Duodenal mucosa (tissue), 2 donors: ENCODE measurements around the gene PAQR6.

Source experiments
- H3K27ac ChIP-seq: one replicate; pipeline ENCODE4 v1.7.0; 2013; ENCODE audit warnings: low read depth, low read length
- H3K27me3 ChIP-seq, 2 donors: one replicate each; pipeline ENCODE4 v1.7.0; 2013; ENCODE audit warnings: low read length in 2 of 2, control low read depth in 1 of 2; ENCODE audit not compliant: insufficient read depth in 2 of 2, control insufficient read depth in 1 of 2
- H3K36me3 ChIP-seq, 2 donors: one replicate each; pipeline ENCODE4 v1.7.0; 2013; ENCODE audit warnings: low read length in 2 of 2, control low read depth in 1 of 2; ENCODE audit not compliant: insufficient read depth in 2 of 2, control insufficient read depth in 1 of 2
- H3K4me1 ChIP-seq, 2 donors: one replicate each; pipeline ENCODE4 v1.7.0; 2013; ENCODE audit warnings: low read length in 2 of 2, control low read depth in 1 of 2; ENCODE audit not compliant: insufficient read depth in 2 of 2, control insufficient read depth in 1 of 2
- H3K4me3 ChIP-seq, 2 donors: one replicate each; pipeline ENCODE4 v1.7.0; 2013; ENCODE audit warnings: low read length in 2 of 2, low read depth in 1 of 2
- H3K9ac ChIP-seq, 2 donors: one replicate each; pipeline ENCODE4 v1.7.0; 2013; ENCODE audit warnings: low read length in 2 of 2, low read depth in 1 of 2
- H3K9me3 ChIP-seq, 2 donors: one replicate each; pipeline ENCODE4 v1.7.0; 2013; ENCODE audit warnings: low read length in 2 of 2, control low read depth in 1 of 2; ENCODE audit not compliant: control insufficient read depth in 1 of 2

PAQR6 gene

GRCh38 chr1:156248323-156248683 lies 447 bp upstream of the PAQR6 start:
- peaks cover 18 to 28% of the 10 kb centered on the region in 2 donors for H3K27me3 ChIP-seq
- peaks cover 33 to 41% of the 10 kb centered on the region in 2 donors for H3K36me3 ChIP-seq
- peaks cover 7 to 25% of the 10 kb centered on the region in 2 donors for H3K4me1 ChIP-seq
- no peak overlapping the region for H3K27ac ChIP-seq
- H3K4me3 ChIP-seq = no peak overlapping the region
- H3K9ac ChIP-seq = no peak overlapping the region
- H3K9me3 ChIP-seq = no peaks in the 10 kb centered on the region

GRCh38 chr1:156246781-156247459 lies 936 bp downstream of the PAQR6 start:
- Histone ChIP-seq H3K27me3 (peaks cover 18 to 28% of the 10 kb centered on the region in 2 donors), H3K36me3 (peaks cover 19 to 27% of the 10 kb centered on the region in 2 donors), H3K4me3 (no peak overlapping the region), H3K9me3 (no peaks in the 10 kb centered on the region), H3K4me1 (peaks cover 7 to 25% of the 10 kb centered on the region in 2 donors), H3K9ac (no peak overlapping the region), H3K27ac (no peak overlapping the region)

GRCh38 chr1:156246241-156246780 lies 1.5 kb downstream of the PAQR6 start:
- Histone ChIP-seq H3K36me3 (peaks cover 13 to 22% of the 10 kb centered on the region in 2 donors), H3K27ac (no peak overlapping the region), H3K4me1 (peaks cover 7 to 25% of the 10 kb centered on the region in 2 donors), H3K4me3 (peak overlapping the region; percentile 62 to 65), H3K27me3 (peaks cover 18 to 28% of the 10 kb centered on the region in 2 donors), H3K9me3 (no peaks in the 10 kb centered on the region), H3K9ac (peak overlapping the region in 1 of 2 donors; percentile 32)

- Histone ChIP-seq H3K4me1 (peaks cover 7 to 25% of the 10 kb centered on the region in 2 donors), H3K9ac (peak overlapping the region; percentile 19 to 43), H3K27me3 (peaks cover 18 to 28% of the 10 kb centered on the region in 2 donors), H3K4me3 (peak overlapping the region; percentile 62 to 65), H3K27ac (no peak overlapping the region), H3K36me3 (peaks cover 7 to 21% of the 10 kb centered on the region in 2 donors), H3K9me3 (no peaks in the 10 kb centered on the region)
Observed at GRCh38 chr1:156245451-156246232, 2.2 kb downstream of the PAQR6 start.

GRCh38 chr1:156244712-156245111 lies 3.1 kb downstream of the PAQR6 start:
- H3K27me3 ChIP-seq = peaks cover 18 to 28% of the 10 kb centered on the region in 2 donors
- peak overlapping the region in 1 of 2 donors; percentile 65 for H3K4me3 ChIP-seq
- H3K27ac ChIP-seq = no peak overlapping the region
- H3K4me1 ChIP-seq = peaks cover 7 to 25% of the 10 kb centered on the region in 2 donors
- H3K9me3 ChIP-seq = no peaks in the 10 kb centered on the region
- H3K36me3 ChIP-seq = peaks cover 4 to 17% of the 10 kb centered on the region in 2 donors
- no peak overlapping the region for H3K9ac ChIP-seq

- Histone ChIP-seq H3K27ac (no peak overlapping the region), H3K9ac (no peak overlapping the region), H3K4me1 (peaks cover 7 to 25% of the 10 kb centered on the region in 2 donors), H3K4me3 (no peak overlapping the region), H3K9me3 (no peaks in the 10 kb centered on the region), H3K36me3 (peaks cover 8 to 18% of the 10 kb centered on the region in 2 donors), H3K27me3 (peaks cover 18 to 28% of the 10 kb centered on the region in 2 donors)
Observed at GRCh38 chr1:156244126-156244525, 3.7 kb downstream of the PAQR6 start.

GRCh38 chr1:156242738-156243137 lies 5.1 kb downstream of the PAQR6 start:
- Histone ChIP-seq H3K27me3 (peaks cover 18 to 28% of the 10 kb centered on the region in 2 donors), H3K27ac (no peak overlapping the region), H3K4me1 (peaks cover 7 to 25% of the 10 kb centered on the region in 2 donors), H3K9me3 (no peaks in the 10 kb centered on the region), H3K4me3 (no peak overlapping the region), H3K36me3 (peaks cover 8 to 32% of the 10 kb centered on the region in 2 donors), H3K9ac (no peak overlapping the region)

GRCh38 chr1:156241926-156242325 lies 5.9 kb downstream of the PAQR6 start, which contains the start of gene BGLAP:
BGLAP (plus strand) TSS chr1:156242184; CDS start chr1:156242232, 48 bp downstream.
- H3K4me1 ChIP-seq = peaks cover 7 to 25% of the 10 kb centered on the region in 2 donors
- peaks cover 18 to 25% of the 10 kb centered on the region in 2 donors for H3K27me3 ChIP-seq
- H3K36me3 ChIP-seq = peaks cover 8 to 37% of the 10 kb centered on the region in 2 donors
- H3K9me3 ChIP-seq = no peaks in the 10 kb centered on the region
- H3K4me3 ChIP-seq = no peak within 1 kb of the TSS
- no peak within 1 kb of the TSS for H3K9ac ChIP-seq
- peak within 1 kb of the TSS; percentile 3 for H3K27ac ChIP-seq

GRCh38 chr1:156241311-156241811 lies 6.5 kb downstream of the PAQR6 start:
- H3K36me3 ChIP-seq = peaks cover 8 to 43% of the 10 kb centered on the region in 2 donors
- H3K9me3 ChIP-seq = no peaks in the 10 kb centered on the region
- H3K4me3 ChIP-seq = no peak overlapping the region
- H3K4me1 ChIP-seq = peaks cover 7 to 20% of the 10 kb centered on the region in 2 donors
- H3K27me3 ChIP-seq = peaks cover 16 to 20% of the 10 kb centered on the region in 2 donors
- no peak overlapping the region for H3K27ac ChIP-seq
- no peak overlapping the region for H3K9ac ChIP-seq
